Measurements from ENCODE around the gene PARVB.

Gene PARVB

GRCh38 chr22:44067901-44068300 lies 43.8 kb downstream of the PARVB start:
- H3K4me3 ChIP-seq (ENCODE audit: low read length) = no peak overlapping the region
- DNase-seq (ENCODE audit: low read depth) = no peak
- TF ChIP-seq CTCF (conservative IDR thresholded peaks at IDR 0.05; ENCODE audit: low read length) = no peak

DNA sequence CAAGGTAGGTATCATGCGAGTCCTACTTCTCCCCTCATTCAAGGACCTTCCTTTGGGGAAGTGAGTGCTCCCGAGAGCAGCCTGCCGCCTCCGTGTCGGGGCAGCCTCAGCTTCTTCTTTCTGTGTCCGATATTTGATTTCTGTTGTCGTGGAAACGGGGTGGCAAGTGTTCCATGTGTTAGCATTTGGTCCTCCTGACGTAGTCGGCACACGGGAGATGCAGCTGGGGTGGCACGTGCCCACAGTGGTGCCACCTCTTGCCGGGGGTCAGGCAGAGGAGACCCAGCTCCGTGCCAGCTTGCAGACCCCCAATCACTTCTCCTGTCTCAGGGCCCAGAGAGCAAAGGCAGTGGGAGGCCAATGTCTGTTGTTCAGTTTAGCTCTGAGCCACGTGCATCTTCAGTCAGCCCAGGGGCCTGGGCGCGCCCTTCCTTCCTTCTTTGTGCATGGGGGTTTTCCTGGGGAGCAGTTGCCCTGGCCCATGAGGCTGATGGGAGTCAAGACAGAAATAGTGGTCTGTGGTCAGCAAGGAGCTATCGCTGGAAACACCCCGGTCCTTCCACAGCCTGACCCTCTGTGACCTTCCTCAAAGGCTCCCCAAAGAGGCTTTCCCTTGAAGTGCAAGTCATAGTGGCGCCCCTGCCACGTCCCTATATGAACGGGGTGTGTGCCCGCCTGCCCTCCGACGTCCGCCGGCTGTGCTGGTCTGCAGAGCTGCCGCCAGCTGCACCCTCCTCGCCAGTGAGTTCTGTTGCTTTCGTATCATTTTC lies 44.5 kb downstream of the PARVB start:
- no peak for DNase-seq (ENCODE audit: low read depth)
- no peak for TF ChIP-seq CTCF (conservative IDR thresholded peaks at IDR 0.05; ENCODE audit: low read length)
- H3K4me3 ChIP-seq (ENCODE audit: low read length) = no peak overlapping the region

- no peak for TF ChIP-seq CTCF (conservative IDR thresholded peaks at IDR 0.05; ENCODE audit: low read length)
- no peak for DNase-seq (ENCODE audit: low read depth)
Observed at GRCh38 chr22:44070029-44070428, 45.9 kb downstream of the PARVB start.

GRCh38 chr22:44071781-44072326 lies 47.8 kb downstream of the PARVB start:
- no peak for TF ChIP-seq CTCF (conservative IDR thresholded peaks at IDR 0.05; ENCODE audit: low read length)
- no peak overlapping the region for H3K4me3 ChIP-seq (ENCODE audit: low read length)
- DNase-seq (ENCODE audit: low read depth) = no peak

More at GRCh38 chr22:44070029-44070428, 45.9 kb downstream of the PARVB start:
- H3K4me3 ChIP-seq (ENCODE audit: low read length) = no peak overlapping the region

- no peak for TF ChIP-seq CTCF (conservative IDR thresholded peaks at IDR 0.05; ENCODE audit: low read length)
- no peak for DNase-seq (ENCODE audit: low read depth)
- H3K4me3 ChIP-seq (ENCODE audit: low read length) = no peak overlapping the region
Observed at GRCh38 chr22:44074337-44074984, 50.4 kb downstream of the PARVB start.

DNA sequence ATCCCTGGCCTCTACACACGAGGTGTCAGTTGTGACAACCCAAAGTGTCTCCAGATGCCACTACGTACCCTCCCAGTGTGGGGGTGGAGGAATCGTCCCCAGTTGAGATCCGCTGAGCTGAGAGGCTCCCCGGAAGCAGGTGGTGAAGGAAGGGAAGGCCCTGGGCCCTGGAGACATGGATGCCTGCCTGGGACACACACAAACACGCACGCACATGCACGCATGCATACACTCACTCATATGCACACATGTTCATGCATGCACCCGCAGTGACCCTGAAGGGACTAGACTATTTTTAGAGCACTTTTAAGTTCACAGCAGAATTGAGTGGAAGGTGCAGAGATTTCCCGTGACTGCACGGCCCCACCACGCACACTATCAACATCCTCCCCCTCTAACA lies 50.9 kb downstream of the PARVB start:
- H3K4me3 ChIP-seq (ENCODE audit: low read length) = no peak overlapping the region
- DNase-seq (ENCODE audit: low read depth) = no peak
- TF ChIP-seq CTCF (conservative IDR thresholded peaks at IDR 0.05; ENCODE audit: low read length) = no peak

DNA sequence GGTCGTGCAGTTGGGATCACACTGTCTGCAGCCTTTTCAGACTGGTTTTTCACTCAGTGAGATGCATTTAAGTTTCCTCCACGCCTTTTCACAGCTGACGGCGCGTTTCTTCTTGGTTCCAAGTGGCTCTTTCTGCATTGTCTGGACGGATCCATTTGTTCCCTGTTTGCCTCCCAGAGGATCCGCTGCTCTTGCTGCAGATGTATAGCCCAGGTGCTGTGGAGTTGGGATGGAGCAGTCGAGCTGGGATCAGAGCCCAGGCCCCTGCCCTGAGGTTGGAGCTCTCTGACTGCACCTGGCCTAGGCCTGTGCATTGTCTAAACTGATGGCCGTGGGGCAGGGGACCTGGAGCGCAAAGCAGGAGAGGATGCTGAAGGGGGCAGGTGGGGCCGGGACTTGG lies 51.6 kb downstream of the PARVB start:
- no peak overlapping the region for H3K4me3 ChIP-seq (ENCODE audit: low read length)
- no peak for TF ChIP-seq CTCF (conservative IDR thresholded peaks at IDR 0.05; ENCODE audit: low read length)
- DNase-seq (ENCODE audit: low read depth) = no peak
